RWPE2 (cell line): ENCODE measurements around the gene BOLA3.
"Not testable (repeated sequence)": the region's sequence is repeated elsewhere in the genome, so short reads cannot be mapped to it uniquely, and the experiment has no call there.

Experiments used
- ATAC-seq: fragments of 200-7000 bp; cut with Tn5 transposase; 3 replicates; pipeline ENCODE4 v1.9.1; 2021; ENCODE audit warnings: low read depth
- DNase-seq: peaks from one replicate; pipeline ENCODE4 v3.0.0-alpha.2; 2020; ENCODE audit warnings: low spot score
- H3K27ac ChIP-seq: fragments of 450-650 bp; 2 replicates; pipeline ENCODE4 v1.5.1; 2017; ENCODE audit warnings: mild to moderate bottlenecking; ENCODE audit not compliant: poor library complexity, severe bottlenecking
- H3K27me3 ChIP-seq: fragments of 250-450 bp; sonication (Bioruptor Pico); 2 replicates; pipeline ENCODE4 v1.5.1; 2021; ENCODE audit warnings: mild to moderate bottlenecking, moderate library complexity; ENCODE audit not compliant: insufficient read depth, poor library complexity, severe bottlenecking
- H3K36me3 ChIP-seq: fragments of 250-450 bp; sonication (Bioruptor Pico); 2 replicates; pipeline ENCODE4 v1.5.1; 2020; ENCODE audit warnings: low read depth, mild to moderate bottlenecking, moderate library complexity
- H3K4me1 ChIP-seq: fragments of 250-450 bp; sonication (Bioruptor Pico); 2 replicates; pipeline ENCODE4 v1.5.1; 2021; ENCODE audit warnings: mild to moderate bottlenecking, moderate library complexity; ENCODE audit not compliant: insufficient read depth, poor library complexity, severe bottlenecking
- H3K4me3 ChIP-seq: fragments of 250-450 bp; sonication (Bioruptor Pico); 2 replicates; pipeline ENCODE4 v1.5.1; 2021; ENCODE audit warnings: mild to moderate bottlenecking, moderate library complexity; ENCODE audit not compliant: severe bottlenecking
- H3K9me3 ChIP-seq: fragments of 250-450 bp; sonication (Bioruptor Pico); 2 replicates; pipeline ENCODE4 v1.5.1; 2021; ENCODE audit warnings: mild to moderate bottlenecking, moderate library complexity; ENCODE audit not compliant: severe bottlenecking
- TF ChIP-seq, protein P1 (sequence below): fragments of 450-650 bp; IDR thresholded peaks from one replicate; pipeline ENCODE4 v1.5.1; 2017; ENCODE audit warnings: mild to moderate bottlenecking, moderate library complexity; ENCODE audit not compliant: poor library complexity, severe bottlenecking

Gene BOLA3

DNA sequence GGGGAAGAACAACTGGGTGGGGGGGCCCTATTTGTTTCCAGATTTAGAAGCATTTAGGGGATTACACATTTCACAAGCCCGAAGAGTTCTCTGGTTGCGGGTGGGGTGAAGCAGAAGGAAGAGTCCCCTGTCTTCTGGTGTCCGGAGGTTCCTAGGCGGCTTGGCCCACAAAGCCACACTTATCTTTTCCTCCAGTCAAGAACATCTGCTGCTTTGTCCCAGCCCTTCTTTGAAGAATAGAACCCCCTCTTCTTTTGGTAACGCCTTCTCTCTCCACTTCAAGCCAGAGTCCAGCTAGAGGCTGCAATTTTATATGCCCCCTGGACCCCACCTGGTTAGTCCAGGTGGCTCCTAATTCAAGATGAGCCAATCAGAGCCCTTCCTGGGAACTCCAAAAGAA lies 15.8 kb downstream of the BOLA3 start:
- DNase-seq = no peak
- H3K27me3 ChIP-seq = no peaks in the 10 kb centered on the region
- ATAC-seq = no peak
- H3K9me3 ChIP-seq = no peaks in the 10 kb centered on the region
- H3K4me1 ChIP-seq = no peaks in the 10 kb centered on the region
- H3K36me3 ChIP-seq = peaks cover 7% of the 10 kb centered on the region; the same call in 1 of the 2 replicates
- H3K27ac ChIP-seq = no peak overlapping the region
- TF ChIP-seq, protein P1, sequence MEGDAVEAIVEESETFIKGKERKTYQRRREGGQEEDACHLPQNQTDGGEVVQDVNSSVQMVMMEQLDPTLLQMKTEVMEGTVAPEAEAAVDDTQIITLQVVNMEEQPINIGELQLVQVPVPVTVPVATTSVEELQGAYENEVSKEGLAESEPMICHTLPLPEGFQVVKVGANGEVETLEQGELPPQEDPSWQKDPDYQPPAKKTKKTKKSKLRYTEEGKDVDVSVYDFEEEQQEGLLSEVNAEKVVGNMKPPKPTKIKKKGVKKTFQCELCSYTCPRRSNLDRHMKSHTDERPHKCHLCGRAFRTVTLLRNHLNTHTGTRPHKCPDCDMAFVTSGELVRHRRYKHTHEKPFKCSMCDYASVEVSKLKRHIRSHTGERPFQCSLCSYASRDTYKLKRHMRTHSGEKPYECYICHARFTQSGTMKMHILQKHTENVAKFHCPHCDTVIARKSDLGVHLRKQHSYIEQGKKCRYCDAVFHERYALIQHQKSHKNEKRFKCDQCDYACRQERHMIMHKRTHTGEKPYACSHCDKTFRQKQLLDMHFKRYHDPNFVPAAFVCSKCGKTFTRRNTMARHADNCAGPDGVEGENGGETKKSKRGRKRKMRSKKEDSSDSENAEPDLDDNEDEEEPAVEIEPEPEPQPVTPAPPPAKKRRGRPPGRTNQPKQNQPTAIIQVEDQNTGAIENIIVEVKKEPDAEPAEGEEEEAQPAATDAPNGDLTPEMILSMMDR = no peak
- H3K4me3 ChIP-seq = no peak overlapping the region

DNA sequence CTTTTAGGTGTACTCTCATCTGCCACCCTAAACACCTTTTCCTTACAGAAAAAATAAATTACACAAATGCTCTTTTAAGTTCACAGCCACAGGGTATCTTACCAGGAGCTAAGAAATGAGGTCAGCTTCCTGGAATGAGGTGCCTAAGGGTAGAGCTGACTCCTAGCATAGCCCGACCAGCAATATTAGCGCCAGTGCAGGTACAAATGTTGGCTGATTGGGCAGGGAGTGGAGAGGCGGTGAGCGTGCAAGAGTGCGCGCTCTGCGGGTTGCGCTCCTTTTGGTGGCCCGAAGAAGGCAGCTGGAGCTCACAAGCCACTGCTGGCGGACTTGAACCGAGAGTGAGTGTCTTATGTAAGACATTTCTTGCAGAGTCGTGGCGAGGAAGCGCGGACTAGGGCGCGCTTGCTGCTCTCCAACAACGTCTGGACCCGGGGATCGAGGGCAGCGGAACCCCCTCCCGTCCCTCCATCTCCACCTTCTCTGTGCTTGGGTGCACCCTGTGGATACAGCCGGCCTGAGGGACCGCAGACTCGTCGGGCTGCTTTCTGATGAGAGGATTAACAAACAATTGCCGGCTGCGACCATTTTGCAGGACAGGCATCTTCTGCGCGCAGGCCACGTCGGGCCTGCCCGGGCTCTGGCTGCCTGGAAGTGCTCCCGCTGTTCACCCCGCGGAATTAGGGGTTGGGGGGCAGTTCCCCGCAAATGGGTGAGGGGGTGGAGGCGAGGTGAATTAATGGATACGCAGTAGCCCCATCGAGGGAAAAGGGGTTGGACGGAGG lies 17.3 kb downstream of the BOLA3 start:
- peaks cover 6% of the 10 kb centered on the region; the same call in 1 of the 2 replicates for H3K36me3 ChIP-seq
- no peak overlapping the region for H3K27ac ChIP-seq
- no peaks in the 10 kb centered on the region for H3K9me3 ChIP-seq
- ATAC-seq = peak; percentile 96
- no peaks in the 10 kb centered on the region for H3K27me3 ChIP-seq
- no peak for DNase-seq
- no peak overlapping the region for H3K4me3 ChIP-seq
- TF ChIP-seq, protein P1 = no peak
- H3K4me1 ChIP-seq = no peaks in the 10 kb centered on the region

DNA sequence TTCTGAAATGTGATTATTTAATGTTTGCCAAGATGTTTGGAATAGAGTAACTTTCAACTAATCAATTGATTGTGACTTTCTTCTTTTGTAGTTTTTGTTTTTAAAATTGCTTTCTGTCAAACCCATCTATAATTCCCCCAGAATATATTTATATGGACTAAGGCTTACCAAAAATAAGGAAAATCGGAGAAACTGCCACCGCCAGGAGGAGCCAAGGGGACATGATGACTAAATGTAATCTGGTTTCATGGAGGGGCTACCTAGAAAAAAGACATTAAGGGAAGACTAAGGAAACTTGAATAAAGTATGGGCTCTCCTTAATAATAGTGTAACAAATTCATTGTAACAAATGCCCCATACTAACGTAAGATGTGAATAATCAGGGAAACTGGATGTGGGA lies 19.5 kb downstream of the BOLA3 start:
- Histone ChIP-seq H3K27me3 (no peaks in the 10 kb centered on the region), H3K4me1 (no peaks in the 10 kb centered on the region), H3K4me3 (no peak overlapping the region), H3K9me3 (no peaks in the 10 kb centered on the region), H3K27ac (no peak overlapping the region), H3K36me3 (no peaks in the 10 kb centered on the region)
- no peak for ATAC-seq
- no peak for DNase-seq
- TF ChIP-seq, protein P1 = no peak

DNA sequence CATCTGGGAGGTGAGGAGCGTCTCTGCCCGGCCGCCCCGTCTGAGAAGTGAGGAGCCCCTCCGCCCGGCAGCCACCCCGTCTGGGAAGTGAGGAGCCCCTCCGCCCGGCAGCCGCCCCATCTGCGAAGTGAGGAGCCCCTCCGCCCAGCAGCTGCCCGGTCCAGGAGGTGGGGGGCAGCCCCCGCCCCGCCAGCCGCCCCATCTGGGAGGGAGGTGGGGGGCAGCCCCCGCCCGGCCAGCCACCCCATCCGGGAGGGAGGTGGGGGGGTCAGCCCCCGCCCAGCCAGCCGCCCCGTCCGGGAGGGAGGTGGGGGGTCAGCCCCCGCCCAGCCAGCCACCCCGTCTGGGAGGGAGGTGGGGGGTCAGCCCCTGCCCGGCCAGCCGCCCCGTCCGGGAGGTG lies 23.8 kb downstream of the BOLA3 start:
- H3K4me3 ChIP-seq, H3K27me3 ChIP-seq, H3K9me3 ChIP-seq, H3K4me1 ChIP-seq, H3K36me3 ChIP-seq, DNase-seq, H3K27ac ChIP-seq, ATAC-seq: not testable (repeated sequence)

DNA sequence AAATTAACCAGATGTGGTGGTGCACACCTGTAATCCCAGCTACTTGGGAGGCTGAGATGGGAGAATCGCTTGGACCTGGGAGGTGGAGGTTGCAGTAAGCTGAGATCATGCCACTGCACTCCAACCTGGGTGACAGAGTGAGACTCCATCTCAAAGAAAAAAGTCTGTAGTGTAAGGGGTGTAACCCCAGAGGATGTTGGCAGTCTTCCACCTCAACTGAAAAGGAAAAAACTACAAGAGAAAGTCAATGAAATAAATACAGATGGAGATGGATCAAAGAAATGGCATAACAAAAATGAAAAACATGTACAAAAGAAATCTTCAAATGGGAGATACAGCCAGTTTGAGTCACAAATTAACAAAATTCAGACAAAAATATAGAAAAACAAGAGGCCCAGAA lies 25.9 kb downstream of the BOLA3 start:
- H3K4me3 ChIP-seq, H3K27ac ChIP-seq, DNase-seq, H3K36me3 ChIP-seq, H3K9me3 ChIP-seq, ATAC-seq, H3K27me3 ChIP-seq, H3K4me1 ChIP-seq: not testable (repeated sequence)
